WTC11 (cell line): ENCODE data around the gene NMT2.

Experiments used
- CREM ChIP-seq: sonication (generic); formaldehyde crosslinking; IDR thresholded peaks from 2 replicates; pipeline ENCODE4 v1.8.1; 2022; ENCODE audit warnings: mild to moderate bottlenecking, missing genetic modification reagents, moderate library complexity
- CTCF ChIP-seq: fragments of 200-600 bp; IDR thresholded peaks from 2 replicates; pipeline ENCODE4 v1.8.0; 2022; ENCODE audit warnings: antibody characterized with exemption
- EMX1 ChIP-seq: fragments of 250-450 bp; sonication (Bioruptor Pico); IDR thresholded peaks from 2 replicates; pipeline ENCODE4 v1.8.0; 2021; ENCODE audit warnings: mild to moderate bottlenecking
- FOXK1 ChIP-seq: sonication (generic); formaldehyde crosslinking; IDR thresholded peaks from 2 replicates; pipeline ENCODE4 v1.8.0; 2022; ENCODE audit warnings: mild to moderate bottlenecking, moderate library complexity, missing genetic modification reagents
- USF1 ChIP-seq: sonication (generic); formaldehyde crosslinking; IDR thresholded peaks from 2 replicates; pipeline ENCODE4 v1.8.0; 2022; ENCODE audit warnings: mild to moderate bottlenecking, missing genetic modification reagents
- ZNF263 ChIP-seq: sonication (generic); formaldehyde crosslinking; IDR thresholded peaks from 2 replicates; pipeline ENCODE4 v1.8.1; 2022; ENCODE audit warnings: low read depth, mild to moderate bottlenecking, moderate library complexity, missing genetic modification reagents

GRCh38 chr10:15172306-15172840, 3.9 kb upstream of the NMT2 start:
- no peak for TF ChIP-seq CTCF
- TF ChIP-seq CREM (CRISPR knock-in tag) = no peak
- TF ChIP-seq EMX1 (CRISPR knock-in tag) = no peak
- no peak for TF ChIP-seq FOXK1 (CRISPR knock-in tag)
- TF ChIP-seq USF1 (CRISPR knock-in tag) = no peak
- no peak for TF ChIP-seq ZNF263 (CRISPR knock-in tag)
